GM23338 (cell line): Measurements from ENCODE around the gene PIP5K1C. TPM values are rescaled to one million over a fixed set of nuclear protein-coding genes. Genes with fewer than 3 reads are reported as not detected.

ENCODE experiments used
- ATAC-seq: fragments of 200-7000 bp; cut with Tn5 transposase; 3 replicates; pipeline ENCODE4 v1.9.1; 2020
- DNase-seq: peaks from one replicate; pipeline ENCODE4 v3.0.0-alpha.2; 2015; ENCODE audit warnings: low spot score
- H2AFZ ChIP-seq: fragments of 200-600 bp; sonication (generic); 2 replicates; pipeline ENCODE4 v1.8.0; 2016; ENCODE audit warnings: antibody characterized with exemption, mild to moderate bottlenecking, moderate library complexity
- H3F3A ChIP-seq: fragments of 200-600 bp; sonication (generic); replicated peaks from 2 replicates; pipeline ENCODE4 v1.8.0; 2017; ENCODE audit warnings: antibody characterized with exemption, mixed run types, low read depth
- H3K27ac ChIP-seq: fragments of 200-600 bp; sonication (generic); 2 replicates; pipeline ENCODE4 v1.6.1; 2016; ENCODE audit warnings: low read depth
- H3K27me3 ChIP-seq: fragments of 200-600 bp; sonication (generic); 2 replicates; pipeline ENCODE4 v1.8.0; 2016; ENCODE audit warnings: mild to moderate bottlenecking, mixed run types, moderate library complexity; ENCODE audit not compliant: insufficient read depth
- H3K36me3 ChIP-seq: fragments of 200-600 bp; sonication (generic); 2 replicates; pipeline ENCODE4 v1.8.0; 2016; ENCODE audit warnings: mild to moderate bottlenecking; ENCODE audit not compliant: insufficient read depth
- H3K4me1 ChIP-seq: fragments of 200-600 bp; sonication (generic); 2 replicates; pipeline ENCODE4 v1.8.0; 2016; ENCODE audit warnings: mild to moderate bottlenecking, moderate library complexity; ENCODE audit not compliant: insufficient read depth
- H3K4me2 ChIP-seq: fragments of 200-600 bp; sonication (generic); 2 replicates; pipeline ENCODE4 v1.7.1; 2017; ENCODE audit warnings: mixed run types
- H3K4me3 ChIP-seq: fragments of 200-600 bp; sonication (generic); 2 replicates; pipeline ENCODE4 v1.6.1; 2016; ENCODE audit warnings: mixed run types
- H3K79me2 ChIP-seq: fragments of 200-600 bp; sonication (generic); replicated peaks from 2 replicates; pipeline ENCODE4 v1.8.0; 2017; ENCODE audit warnings: mild to moderate bottlenecking; ENCODE audit not compliant: insufficient read depth
- H3K9me2 ChIP-seq: fragments of 200-600 bp; sonication (generic); 2 replicates; pipeline ENCODE4 v1.8.0; 2017; ENCODE audit not compliant: insufficient read depth
- H4K20me1 ChIP-seq: fragments of 200-600 bp; sonication (generic); replicated peaks from 2 replicates; pipeline ENCODE4 v1.8.0; 2017; ENCODE audit warnings: mild to moderate bottlenecking; ENCODE audit not compliant: insufficient read depth
- H3K27ac Mint-ChIP-seq: 2 replicates; pipeline ENCODE4 v1.8.0; 2020; ENCODE audit warnings: inconsistent platforms, mild to moderate bottlenecking, moderate library complexity, mixed read lengths
- H3K27me3 Mint-ChIP-seq: 3 replicates; pipeline ENCODE4 v1.8.0; 2022; ENCODE audit warnings: low read depth, mild to moderate bottlenecking, moderate library complexity, mixed read lengths, inconsistent platforms; ENCODE audit not compliant: insufficient read depth, poor library complexity
- H3K36me3 Mint-ChIP-seq: 3 replicates; pipeline ENCODE4 v1.8.0; 2021; ENCODE audit warnings: low read depth, mild to moderate bottlenecking, inconsistent platforms, moderate library complexity, mixed read lengths
- H3K4me1 Mint-ChIP-seq: 3 replicates; pipeline ENCODE4 v1.8.0; 2020; ENCODE audit warnings: mild to moderate bottlenecking, inconsistent platforms, mixed read lengths
- H3K4me3 Mint-ChIP-seq: 3 replicates; pipeline ENCODE4 v1.8.0; 2021; ENCODE audit warnings: moderate library complexity, mild to moderate bottlenecking, inconsistent platforms, mixed read lengths
- H3K9me3 Mint-ChIP-seq: 3 replicates; pipeline ENCODE4 v1.8.0; 2020; ENCODE audit warnings: moderate library complexity, mild to moderate bottlenecking, inconsistent platforms, mixed read lengths
- CREB1 ChIP-seq: fragments of 250-450 bp; sonication (Bioruptor Pico); IDR thresholded peaks from 2 replicates; pipeline ENCODE4 v1.5.0; 2020; ENCODE audit warnings: low read depth, mild to moderate bottlenecking, moderate library complexity
- EZH2 ChIP-seq: fragments of 200-600 bp; sonication (generic); IDR thresholded peaks from one replicate; pipeline ENCODE4 v1.8.0; 2017; ENCODE audit warnings: antibody characterized with exemption, mild to moderate bottlenecking, low read depth; ENCODE audit not compliant: unreplicated experiment
- EZH2phosphoT487 ChIP-seq: fragments of 200-600 bp; sonication (generic); IDR thresholded peaks from one replicate; pipeline ENCODE4 v1.8.1; 2018; ENCODE audit warnings: antibody characterized with exemption; ENCODE audit not compliant: unreplicated experiment
- NANOG ChIP-seq: IDR thresholded peaks from 2 replicates; pipeline ENCODE4 v1.6.1; 2016; ENCODE audit warnings: antibody characterized with exemption, borderline replicate concordance
- STAT1 ChIP-seq: IDR thresholded peaks from one replicate; pipeline ENCODE4 v1.6.1; 2016; ENCODE audit warnings: antibody characterized with exemption; ENCODE audit not compliant: unreplicated experiment
- ZNF114 ChIP-seq: fragments of 250-450 bp; sonication (Bioruptor Pico); IDR thresholded peaks from 2 replicates; pipeline ENCODE4 v1.5.0; 2020; ENCODE audit warnings: mild to moderate bottlenecking, moderate library complexity
- ZNF462 ChIP-seq: fragments of 250-450 bp; sonication (Bioruptor Pico); IDR thresholded peaks from 2 replicates; pipeline ENCODE4 v1.5.0; 2020; ENCODE audit warnings: mild to moderate bottlenecking, moderate library complexity
- polyA plus RNA-seq: library from polyadenylated mRNA; unstranded; fragments of >200 nt; fragmentation: Nextera tagmentation; extraction: Ambion mirVana; gene quantifications from 2 replicates; pipeline ENCODE4 v1.2.1, GENCODE V29; 2016
- total RNA-seq: library from RNA; depleted of rRNA; stranded (reverse); fragments of >200 nt; shearing (Covaris generic); gene quantifications from 2 replicates; pipeline ENCODE4 v1.2.3, GENCODE V29; 2014
- TF ChIP-seq, protein P1 (sequence below), 2 experiments: fragments of 200-600 bp in 1 of 2; sonication (generic) in 1 of 2; conservative IDR thresholded peaks; 2 replicates each; pipeline versions ENCODE4 v1.5.1 to v1.6.1; 2016 to 2017; ENCODE audit warnings: antibody characterized with exemption in 2 of 2, low read depth in 2 of 2, mild to moderate bottlenecking in 2 of 2, moderate library complexity in 1 of 2

The PIP5K1C gene
- total and polyA plus RNA-seq, 2 experiments from 2014 or later = 11.8 to 46.7 TPM

DNA sequence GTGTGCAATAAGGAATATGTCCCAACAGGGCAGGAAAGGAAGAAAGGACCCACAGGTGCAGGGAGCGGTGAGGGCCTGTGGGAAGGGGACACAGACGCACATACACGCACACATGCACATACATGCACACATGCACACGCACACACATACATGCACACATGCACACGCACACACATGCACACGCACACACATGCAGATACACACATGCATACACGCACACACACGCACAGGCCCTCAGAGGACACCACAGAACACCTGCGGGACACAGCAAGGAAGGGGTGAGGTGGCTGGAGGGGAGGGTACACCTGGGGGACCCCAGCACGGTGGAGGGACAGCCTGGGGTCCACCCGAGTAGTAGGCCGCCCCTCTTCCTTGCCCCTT, 12.9 kb downstream of the PIP5K1C start:
- peaks cover 27% of the 10 kb centered on the region for H3K4me1 Mint-ChIP-seq
- peaks cover 71% of the 10 kb centered on the region for H3K79me2 ChIP-seq
- peaks cover 23% of the 10 kb centered on the region for H3K4me1 ChIP-seq
- peaks cover 30% of the 10 kb centered on the region for H3K36me3 Mint-ChIP-seq
- no peaks in the 10 kb centered on the region for H3K27me3 ChIP-seq
- H3K27ac Mint-ChIP-seq = no peak overlapping the region
- ATAC-seq (no peak), DNase-seq (no peak)
- peak overlapping the region; percentile 91 for H3K27ac ChIP-seq
- peak overlapping the region; percentile 62 for H3K4me3 Mint-ChIP-seq
- no peak overlapping the region for H2AFZ ChIP-seq
- peaks cover 27% of the 10 kb centered on the region for H3F3A ChIP-seq
- H3K9me3 Mint-ChIP-seq = peaks cover 18% of the 10 kb centered on the region
- peaks cover 23% of the 10 kb centered on the region for H3K27me3 Mint-ChIP-seq
- TF ChIP-seq CREB1 (CRISPR knock-in tag) (no peak), NANOG (no peak), ZNF462 (CRISPR knock-in tag) (no peak), EZH2 (no peak), STAT1 (no peak), EZH2phosphoT487 (no peak), ZNF114 (CRISPR knock-in tag) (no peak)
- TF ChIP-seq, protein P1, sequence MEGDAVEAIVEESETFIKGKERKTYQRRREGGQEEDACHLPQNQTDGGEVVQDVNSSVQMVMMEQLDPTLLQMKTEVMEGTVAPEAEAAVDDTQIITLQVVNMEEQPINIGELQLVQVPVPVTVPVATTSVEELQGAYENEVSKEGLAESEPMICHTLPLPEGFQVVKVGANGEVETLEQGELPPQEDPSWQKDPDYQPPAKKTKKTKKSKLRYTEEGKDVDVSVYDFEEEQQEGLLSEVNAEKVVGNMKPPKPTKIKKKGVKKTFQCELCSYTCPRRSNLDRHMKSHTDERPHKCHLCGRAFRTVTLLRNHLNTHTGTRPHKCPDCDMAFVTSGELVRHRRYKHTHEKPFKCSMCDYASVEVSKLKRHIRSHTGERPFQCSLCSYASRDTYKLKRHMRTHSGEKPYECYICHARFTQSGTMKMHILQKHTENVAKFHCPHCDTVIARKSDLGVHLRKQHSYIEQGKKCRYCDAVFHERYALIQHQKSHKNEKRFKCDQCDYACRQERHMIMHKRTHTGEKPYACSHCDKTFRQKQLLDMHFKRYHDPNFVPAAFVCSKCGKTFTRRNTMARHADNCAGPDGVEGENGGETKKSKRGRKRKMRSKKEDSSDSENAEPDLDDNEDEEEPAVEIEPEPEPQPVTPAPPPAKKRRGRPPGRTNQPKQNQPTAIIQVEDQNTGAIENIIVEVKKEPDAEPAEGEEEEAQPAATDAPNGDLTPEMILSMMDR (conservative IDR thresholded peaks at IDR 0.05; ENCODE audit: low read depth in 2 of 2) = no peak
- peak overlapping the region; percentile 57 for H3K4me3 ChIP-seq
- peak overlapping the region; percentile 88 for H3K4me2 ChIP-seq
- no peaks in the 10 kb centered on the region for H3K9me2 ChIP-seq
- peaks cover 15% of the 10 kb centered on the region for H4K20me1 ChIP-seq
- no peaks in the 10 kb centered on the region for H3K36me3 ChIP-seq
